H1 (cell line): Measurements from ENCODE around the gene RCC1. TPM values are rescaled to one million over a fixed set of nuclear protein-coding genes. Genes with fewer than 3 reads are reported as not detected.

Source experiments
- CTCF ChIA-PET: fragments of 300-600 bp; sonication (Branson Sonifier 250); formaldehyde crosslinking; loops from one replicate; lab custom pipeline; 2021; ENCODE audit not compliant: partially characterized antibody; lab: Charles Lee
- POLR2A ChIA-PET: fragments of 300-600 bp; sonication (Branson Sonifier 250); formaldehyde crosslinking; loops from one replicate; lab custom pipeline; 2021; ENCODE audit warnings: inconsistent platforms; ENCODE audit not compliant: partially characterized antibody; lab: Charles Lee
- DNase-seq, 2 experiments: peaks; one replicate each; pipeline versions ENCODE4 v3.0.0 to v3.0.0-alpha.2; 2010 to 2022; ENCODE audit warnings: low spot score in 2 of 2, low read depth in 1 of 2, mixed read lengths in 1 of 2
- FAIRE-seq: peaks from 2 replicates; lab custom pipeline; 2011; peaks lifted over from hg19 to GRCh38; lab: Jason Lieb, UNC
- H2AFZ ChIP-seq: 2 replicates; pipeline ENCODE4 v1.8.1; 2012; ENCODE audit warnings: low read length, inconsistent platforms
- H2AK5ac ChIP-seq: 2 replicates; pipeline ENCODE4 v1.6.1; 2013; ENCODE audit warnings: low read depth, low read length
- H2BK120ac ChIP-seq: replicated peaks from 2 replicates; pipeline ENCODE3; 2013; ENCODE audit warnings: low read depth, low read length, inconsistent platforms
- H2BK12ac ChIP-seq: 2 replicates; pipeline ENCODE4 v1.6.1; 2013; ENCODE audit warnings: low read depth, low read length
- H2BK15ac ChIP-seq: 2 replicates; pipeline ENCODE4 v1.6.1; 2013; ENCODE audit warnings: low read length
- H2BK20ac ChIP-seq: 2 replicates; pipeline ENCODE4 v1.6.1; 2013; ENCODE audit warnings: low read length
- H2BK5ac ChIP-seq: 2 replicates; pipeline ENCODE4 v1.6.1; 2013; ENCODE audit warnings: low read depth, low read length
- H3K14ac ChIP-seq: 2 replicates; pipeline ENCODE4 v1.6.1; 2013; ENCODE audit warnings: inconsistent platforms; ENCODE audit not compliant: insufficient read length
- H3K18ac ChIP-seq: 2 replicates; pipeline ENCODE4 v1.6.1; 2013; ENCODE audit warnings: low read length; ENCODE audit errors: extremely low read depth
- H3K23ac ChIP-seq: 2 replicates; pipeline ENCODE4 v1.6.1; 2013; ENCODE audit warnings: inconsistent platforms; ENCODE audit not compliant: insufficient read length
- H3K23me2 ChIP-seq: 2 replicates; pipeline ENCODE4 v1.6.1; 2013; ENCODE audit warnings: low read depth, low read length
- H3K27ac ChIP-seq: 2 replicates; pipeline ENCODE4 v1.6.1; 2011; ENCODE audit warnings: low read depth, low read length, inconsistent platforms
- H3K27me3 ChIP-seq, 4 experiments: replicated peaks in 1 of 4; 1 replicate in 1 of 4; 2 replicates in 3 of 4; pipeline versions ENCODE4 v1.6.1 to v1.8.1; 2011 to 2013; ENCODE audit warnings: low read length in 3 of 4, mild to moderate bottlenecking in 3 of 4, inconsistent platforms in 2 of 4, mixed read lengths in 2 of 4, moderate library complexity in 1 of 4; ENCODE audit not compliant: control insufficient read depth in 3 of 4, insufficient read depth in 3 of 4; ENCODE audit errors: extremely low read depth in 1 of 4
- H3K36me3 ChIP-seq, 4 experiments: 2 replicates each; pipeline versions ENCODE4 v1.6.1 to v1.8.1; 2011 to 2013; ENCODE audit warnings: mild to moderate bottlenecking in 4 of 4, low read length in 3 of 4, moderate library complexity in 2 of 4, control low read depth in 1 of 4, inconsistent platforms in 1 of 4; ENCODE audit not compliant: insufficient read depth in 4 of 4, control insufficient read depth in 2 of 4
- H3K4ac ChIP-seq: replicated peaks from 2 replicates; pipeline ENCODE3; 2013; ENCODE audit warnings: low read length, low read depth, mixed read lengths, inconsistent platforms; ENCODE audit not compliant: insufficient read length
- H3K4me1 ChIP-seq, 4 experiments: replicated peaks in 1 of 4; 1 replicate in 1 of 4; 2 replicates in 3 of 4; pipeline versions ENCODE4 v1.6.1 to v1.8.1; 2011 to 2013; ENCODE audit warnings: low read length in 3 of 4, inconsistent platforms in 2 of 4, mixed read lengths in 1 of 4; ENCODE audit not compliant: insufficient read depth in 4 of 4, control insufficient read depth in 3 of 4
- H3K4me2 ChIP-seq, 2 experiments: 2 replicates each; pipeline versions ENCODE4 v1.6.1 to v1.8.1; 2011 to 2013; ENCODE audit warnings: low read depth in 2 of 2, low read length in 2 of 2, control low read depth in 1 of 2, inconsistent platforms in 1 of 2, mild to moderate bottlenecking in 1 of 2; ENCODE audit not compliant: insufficient read depth in 1 of 2
- H3K4me3 ChIP-seq, 4 experiments: fragments of 200-600, 300-600 bp in 1 of 4; sonication (generic), shearing (Covaris generic), sonication (Bioruptor Twin) in 1 of 4; 2 replicates each; pipeline versions ENCODE4 v1.5.1 to v1.8.1; 2011 to 2016; ENCODE audit warnings: low read length in 4 of 4, low read depth in 3 of 4, control low read depth in 2 of 4, inconsistent platforms in 2 of 4, mild to moderate bottlenecking in 2 of 4, mixed read lengths in 1 of 4, moderate library complexity in 1 of 4; ENCODE audit not compliant: insufficient read depth in 2 of 4; ENCODE audit errors: extremely low read depth in 1 of 4
- H3K56ac ChIP-seq: replicated peaks from 2 replicates; pipeline ENCODE3; 2013; ENCODE audit warnings: low read depth, mild to moderate bottlenecking, mixed read lengths, low read length, inconsistent platforms; ENCODE audit not compliant: insufficient read length
- H3K79me1 ChIP-seq: 2 replicates; pipeline ENCODE4 v1.6.1; 2013; ENCODE audit warnings: low read depth, low read length, control low read depth
- H3K79me2 ChIP-seq, 2 experiments: 2 replicates each; pipeline versions ENCODE4 v1.6.1 to v1.8.1; 2012 to 2013; ENCODE audit warnings: low read length in 2 of 2, mild to moderate bottlenecking in 2 of 2, inconsistent platforms in 1 of 2; ENCODE audit not compliant: insufficient read depth in 2 of 2, control insufficient read depth in 1 of 2
- H3K9ac ChIP-seq, 4 experiments: replicated peaks in 1 of 4; 1 replicate in 1 of 4; 2 replicates in 3 of 4; pipeline versions ENCODE4 v1.6.1 to v1.8.1; 2011 to 2013; ENCODE audit warnings: low read depth in 3 of 4, low read length in 3 of 4, control low read depth in 2 of 4, mild to moderate bottlenecking in 2 of 4, moderate library complexity in 2 of 4, inconsistent platforms in 1 of 4; ENCODE audit errors: extremely low read depth in 1 of 4
- H3K9me3 ChIP-seq, 2 experiments: 2 replicates each; pipeline versions ENCODE4 v1.6.1 to v1.8.1; 2012 to 2013; ENCODE audit warnings: mild to moderate bottlenecking in 2 of 2, moderate library complexity in 2 of 2, control low read depth in 1 of 2, inconsistent platforms in 1 of 2, low read depth in 1 of 2, low read length in 1 of 2, mixed read lengths in 1 of 2; ENCODE audit not compliant: insufficient read depth in 2 of 2
- H4K20me1 ChIP-seq, 2 experiments: replicated peaks in 1 of 2; 2 replicates each; pipeline versions ENCODE3 to v1.8.1; 2011 to 2013; ENCODE audit warnings: inconsistent platforms in 2 of 2, low read length in 2 of 2, mild to moderate bottlenecking in 1 of 2; ENCODE audit not compliant: insufficient read depth in 2 of 2, control insufficient read depth in 1 of 2
- H4K5ac ChIP-seq: 2 replicates; pipeline ENCODE4 v1.6.1; 2013; ENCODE audit warnings: low read length, low read depth, mixed read lengths, inconsistent platforms; ENCODE audit not compliant: insufficient read length
- H4K8ac ChIP-seq: 2 replicates; pipeline ENCODE4 v1.8.0; 2013; ENCODE audit warnings: mild to moderate bottlenecking, moderate library complexity, low read length, inconsistent platforms; ENCODE audit not compliant: insufficient read depth; ENCODE audit errors: extremely low read depth
- H4K91ac ChIP-seq: replicated peaks from 2 replicates; pipeline ENCODE3; 2013; ENCODE audit warnings: low read length, mixed read lengths, inconsistent platforms; ENCODE audit not compliant: insufficient read length
- CBX5 ChIP-seq: fragments of 300-800, 300-1000 bp; sonication (generic); IDR thresholded peaks from 2 replicates; pipeline ENCODE4 v1.7.1; 2016; ENCODE audit warnings: antibody characterized with exemption, low read length, low read depth
- JUN ChIP-seq: IDR thresholded peaks from 2 replicates; pipeline ENCODE4 v1.6.1; 2011; ENCODE audit warnings: low read depth, mild to moderate bottlenecking, improper control_type of control experiment, low read length
- YY1 ChIP-seq: IDR thresholded peaks from 2 replicates; pipeline ENCODE4 v1.6.1; 2011; ENCODE audit warnings: low read depth, mild to moderate bottlenecking, low read length
- WGBS, 2 experiments: shearing (Covaris generic) in 1 of 2; methylation state at CpG; one replicate each; pipeline versions ENCODE4 v1.1.6 to v1.1.7; 2013 to 2015; ENCODE audit warnings: low lambda C conversion rate in 2 of 2, mixed read lengths in 2 of 2, inconsistent platforms in 1 of 2, low coverage in 1 of 2, missing lambda C conversion rate in 1 of 2; ENCODE audit not compliant: insufficient replicate concordance in 2 of 2, insufficient coverage in 1 of 2, insufficient read length in 1 of 2; ENCODE audit errors: extremely low coverage in 1 of 2, missing lambda C conversion rate in 1 of 2; 5-methylcytosine and 5-hydroxymethylcytosine counted together
- polyA plus RNA-seq, 7 experiments: library from polyadenylated mRNA; depleted of rRNA in 3 of 7; stranded (reverse) in 5 of 7; unstranded in 2 of 7; fragments of >200 nt in 5 of 7; fragments of 200-250 nt in 2 of 7; gene quantifications; 1 replicate in 5 of 7; 2 replicates in 1 of 7; 4 replicates in 1 of 7; pipeline versions ENCODE4 v1.2.1 to v1.2.3, GENCODE V29; 2011 to 2013; ENCODE audit warnings: missing spikeins in 2 of 7, mixed read lengths in 2 of 7
- total RNA-seq: library from RNA; stranded (reverse); fragmentation: NEBNext Ultra II Directional; extraction: Animal tissue kit (Norgen Biotek cat#: 25700); gene quantifications from 2 replicates; pipeline ENCODE4 v1.2.1, GENCODE V29; 2021

Gene RCC1
- total and polyA plus RNA-seq, 2 of the 8 experiments (the other 6 are each of a cell fraction or from before 2014, with no cell fraction given): 48.5 to 98.4 TPM

GRCh38 chr1:28503117-28503516 is 2.7 kb upstream of the RCC1 start:
- no peak overlapping the region for H3K14ac ChIP-seq
- no peak overlapping the region for H2BK15ac ChIP-seq
- no peaks in the 10 kb centered on the region for H4K20me1 ChIP-seq
- H3K4ac ChIP-seq: no peak overlapping the region
- peak overlapping the region; percentile 46 for H3K56ac ChIP-seq
- no peak overlapping the region for H2BK12ac ChIP-seq
- H3K79me1 ChIP-seq: no peaks in the 10 kb centered on the region; the same call in 1 of the 2 replicates
- DNase-seq (no peak), FAIRE-seq (no peak)
- 88% methylated on average over 3 of the region's 3 CpGs; no CpG with 5 or more reads in 1 of the 2 experiments for WGBS, 2 experiments
- H3K79me2 ChIP-seq: peaks cover 0 to 22% of the 10 kb centered on the region in 2 experiments; a peak in 2 of 4 replicates
- no peaks in the 10 kb centered on the region for H3K27me3 ChIP-seq
- no peak overlapping the region for H2BK20ac ChIP-seq
- no peak overlapping the region for H4K8ac ChIP-seq
- peaks cover 0 to 4% (median under 1%) of the 10 kb centered on the region in 4 experiments; a peak in 2 of 7 replicates for H3K4me1 ChIP-seq
- H3K36me3 ChIP-seq: peaks cover 13 to 19% (median 15%) of the 10 kb centered on the region in 4 experiments
- no peak overlapping the region for H3K4me3 ChIP-seq
- no peak overlapping the region for H2AFZ ChIP-seq
- ChIA-PET POLR2A (interaction anchor here (0.6 to 17.1 kb wide), 6 partner anchors 9 to 145 kb away, joined by 3 to 291 read pairs (median 4); no protein-coding TSS in a partner anchor), CTCF (no interaction called here)
- H3K23me2 ChIP-seq: peaks cover 6% of the 10 kb centered on the region
- H3K4me2 ChIP-seq: no peak overlapping the region
- H3K27ac ChIP-seq: no peak overlapping the region
- no peaks in the 10 kb centered on the region for H3K9me3 ChIP-seq
- no peak overlapping the region for H2BK120ac ChIP-seq
- H3K23ac ChIP-seq: no peak overlapping the region
- no peak overlapping the region for H4K5ac ChIP-seq
- no peak overlapping the region for H3K9ac ChIP-seq
- no peak overlapping the region for H3K18ac ChIP-seq
- no peak overlapping the region for H4K91ac ChIP-seq
- no peak overlapping the region for H2AK5ac ChIP-seq
- H2BK5ac ChIP-seq: no peak overlapping the region
- no peak for TF ChIP-seq CBX5
- no peak for TF ChIP-seq JUN
- no peak for TF ChIP-seq YY1
